SIG-M5 (cell line): Measurements from ENCODE around the gene PRKCSH.
"Not testable (repeated sequence)": the region's sequence is repeated elsewhere in the genome, so short reads cannot be mapped to it uniquely, and the experiment has no call there.

Experiments used
- DNase-seq: peaks from one replicate; lab custom pipeline; 2025; lab: John Stamatoyannopoulos, UW

PRKCSH gene

GRCh38 chr19:11420429-11421370 lies 14.7 kb upstream of the PRKCSH start:
- no peak for DNase-seq

GRCh38 chr19:11421371-11422098 lies 13.9 kb upstream of the PRKCSH start:
- no peak for DNase-seq

- DNase-seq: no peak
These were observed 13.0 kb upstream of the PRKCSH start for GRCh38 chr19:11422163-11423065.

DNA sequence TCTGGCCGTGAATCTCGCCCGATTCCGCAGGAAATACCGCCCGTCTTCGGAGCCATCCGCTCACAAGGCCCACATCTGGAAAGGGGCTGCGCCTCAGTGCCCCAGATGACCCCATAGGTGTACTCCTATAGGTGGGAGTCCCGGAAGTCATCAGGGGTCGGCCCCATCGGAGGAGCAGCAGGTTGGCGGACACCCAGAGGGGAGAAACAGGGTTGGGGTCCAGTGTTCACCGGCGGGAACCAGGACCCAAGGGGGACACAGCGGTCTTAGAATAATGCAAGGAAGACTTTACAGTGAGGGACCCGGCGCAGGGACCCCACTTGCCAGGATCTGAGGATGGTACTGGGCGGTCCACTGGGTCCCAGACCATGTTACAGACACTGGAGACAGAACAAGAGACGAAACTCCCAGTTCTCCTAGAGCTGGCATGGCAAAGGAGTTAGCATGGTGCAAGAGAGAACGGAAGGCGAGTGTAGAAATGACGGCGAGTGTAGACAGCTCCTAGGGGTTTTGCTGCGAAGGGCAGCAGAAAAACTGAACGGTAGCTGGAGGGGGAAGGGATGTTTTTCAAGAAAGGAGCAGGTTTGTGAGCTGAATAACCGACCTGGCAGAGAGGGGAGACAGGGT lies 12.2 kb upstream of the PRKCSH start:
- no peak for DNase-seq

GRCh38 chr19:11423791-11424181 lies 11.6 kb upstream of the PRKCSH start:
- no peak for DNase-seq

- DNase-seq: no peak
These were observed 9.5 kb upstream of the PRKCSH start for GRCh38 chr19:11425719-11426457.

DNA sequence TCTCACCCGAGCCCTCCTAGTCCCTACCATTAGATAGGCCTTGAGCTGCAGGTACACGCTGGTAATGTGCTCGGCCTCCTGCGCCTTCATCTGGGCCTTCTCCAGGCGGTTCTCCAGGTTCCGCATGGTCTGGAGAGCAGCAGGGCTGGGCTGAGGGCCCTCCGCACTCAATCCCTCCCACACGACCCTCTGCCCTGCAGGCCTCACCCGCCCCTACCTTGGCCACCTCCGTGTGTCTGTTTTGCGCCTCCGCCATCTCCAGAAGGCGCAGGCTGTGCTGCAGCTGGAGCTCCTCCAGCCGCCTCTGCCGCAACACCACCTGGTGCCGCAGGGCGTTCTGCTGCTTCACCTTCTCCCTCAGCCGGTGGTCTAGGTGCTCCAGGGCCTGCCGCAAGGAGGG lies 8.8 kb upstream of the PRKCSH start:
- DNase-seq: no peak

GRCh38 chr19:11433526-11433925 lies 1.9 kb upstream of the PRKCSH start:
- not testable (repeated sequence) for DNase-seq

DNA sequence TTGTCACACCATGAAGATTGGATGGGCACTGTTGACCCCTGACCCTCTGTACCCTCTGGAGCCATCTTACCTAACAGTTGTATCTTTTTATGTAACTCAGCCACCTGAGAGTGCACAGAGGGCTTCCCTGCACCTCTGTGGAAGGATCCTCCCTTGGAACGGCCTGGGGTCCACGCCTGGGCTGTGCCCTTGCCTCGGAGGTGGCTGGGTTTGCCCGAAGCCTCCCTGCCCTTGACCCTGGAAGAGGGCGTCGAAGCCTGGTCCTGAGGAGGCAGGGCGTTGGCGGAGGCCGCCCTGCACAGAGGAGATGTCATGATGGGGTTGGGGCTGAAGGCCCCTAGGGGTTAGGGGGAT lies 755 bp upstream of the PRKCSH start:
- no peak for DNase-seq

DNA sequence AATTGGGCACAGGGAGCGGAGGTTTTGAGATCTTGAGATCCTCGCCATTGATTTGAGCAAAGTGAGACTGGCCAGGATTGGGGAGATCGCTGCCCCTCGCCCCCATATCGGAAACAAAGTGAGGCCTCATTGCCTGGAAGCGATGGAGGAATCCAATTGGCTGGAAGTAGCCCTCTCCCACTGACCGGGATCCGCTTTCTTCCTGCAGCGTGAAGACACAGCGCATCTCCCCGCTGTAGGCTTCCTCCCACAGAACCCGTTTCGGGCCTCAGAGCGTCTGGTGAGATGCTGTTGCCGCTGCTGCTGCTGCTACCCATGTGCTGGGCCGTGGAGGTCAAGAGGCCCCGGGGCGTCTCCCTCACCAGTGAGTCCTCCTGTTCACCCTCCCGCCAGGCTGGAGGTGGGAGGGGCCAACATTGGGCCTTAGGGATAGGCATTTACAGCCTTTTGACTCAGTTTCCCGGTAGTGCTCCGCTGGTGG lies 438 bp downstream of the PRKCSH start:
- no peak for DNase-seq

GRCh38 chr19:11437955-11438354 lies 2.5 kb downstream of the PRKCSH start:
- DNase-seq: no peak

DNA sequence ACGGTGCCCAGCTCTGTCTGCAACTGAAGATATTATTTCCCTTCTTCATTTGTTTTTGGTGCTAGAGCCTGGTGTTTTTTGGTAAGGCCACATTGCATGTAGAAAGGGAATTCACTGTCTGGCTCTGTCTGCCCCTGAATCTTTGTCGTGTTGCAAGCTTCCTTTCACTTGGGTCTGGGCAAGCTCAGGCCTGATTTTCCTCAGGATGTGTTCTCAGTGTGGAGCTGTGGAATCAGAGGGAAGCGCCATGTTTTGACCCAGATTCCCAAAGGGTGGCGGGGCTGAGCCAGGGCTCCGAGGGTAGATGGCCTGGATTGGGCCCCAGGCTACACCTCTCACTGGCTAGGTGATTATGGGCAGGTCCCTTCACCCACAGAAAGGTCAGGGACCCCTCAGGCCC lies 8.6 kb downstream of the PRKCSH start:
- no peak for DNase-seq

DNA sequence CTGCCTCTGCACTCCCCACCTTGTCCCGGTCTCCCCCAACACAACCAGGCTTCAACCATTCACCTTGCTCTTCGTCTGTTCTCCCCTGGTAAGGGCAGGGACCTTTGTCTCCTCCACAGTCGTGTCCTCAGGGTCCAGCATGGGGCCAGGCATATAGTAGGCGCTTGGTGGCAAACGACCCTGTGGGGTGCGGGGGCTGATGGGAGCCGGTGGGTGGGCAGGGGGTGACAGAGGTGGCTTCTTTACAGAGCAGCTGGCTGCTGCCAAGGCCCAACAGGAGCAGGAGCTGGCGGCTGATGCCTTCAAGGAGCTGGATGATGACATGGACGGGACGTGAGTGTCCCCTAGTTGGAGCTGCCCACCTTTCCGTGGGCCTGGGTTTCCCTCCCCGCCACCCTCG lies 9.7 kb downstream of the PRKCSH start:
- DNase-seq: no peak

DNA sequence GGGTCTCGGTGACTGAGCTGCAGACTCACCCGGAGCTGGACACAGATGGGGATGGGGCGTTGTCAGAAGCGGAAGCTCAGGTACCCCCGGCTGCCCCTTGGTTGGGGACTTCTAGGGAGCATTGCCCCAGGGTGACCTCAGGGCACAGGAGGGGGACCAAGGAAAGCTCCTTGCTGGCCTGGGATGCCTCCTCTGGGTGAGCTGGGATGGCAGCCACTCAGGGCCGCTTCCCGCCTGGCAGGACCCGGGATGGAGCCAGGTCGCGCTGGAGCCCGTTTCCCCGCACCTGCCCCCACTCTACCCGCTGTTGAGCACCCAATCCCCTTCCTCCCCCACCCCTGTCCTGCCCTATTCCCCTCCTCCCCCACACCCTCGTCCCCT lies 10.8 kb downstream of the PRKCSH start:
- no peak for DNase-seq

GRCh38 chr19:11446652-11447301 lies 11.3 kb downstream of the PRKCSH start:
- no peak for DNase-seq

GRCh38 chr19:11447347-11448262 lies 12.2 kb downstream of the PRKCSH start:
- DNase-seq: no peak

GRCh38 chr19:11448410-11448809 lies 13.0 kb downstream of the PRKCSH start:
- DNase-seq: no peak

DNA sequence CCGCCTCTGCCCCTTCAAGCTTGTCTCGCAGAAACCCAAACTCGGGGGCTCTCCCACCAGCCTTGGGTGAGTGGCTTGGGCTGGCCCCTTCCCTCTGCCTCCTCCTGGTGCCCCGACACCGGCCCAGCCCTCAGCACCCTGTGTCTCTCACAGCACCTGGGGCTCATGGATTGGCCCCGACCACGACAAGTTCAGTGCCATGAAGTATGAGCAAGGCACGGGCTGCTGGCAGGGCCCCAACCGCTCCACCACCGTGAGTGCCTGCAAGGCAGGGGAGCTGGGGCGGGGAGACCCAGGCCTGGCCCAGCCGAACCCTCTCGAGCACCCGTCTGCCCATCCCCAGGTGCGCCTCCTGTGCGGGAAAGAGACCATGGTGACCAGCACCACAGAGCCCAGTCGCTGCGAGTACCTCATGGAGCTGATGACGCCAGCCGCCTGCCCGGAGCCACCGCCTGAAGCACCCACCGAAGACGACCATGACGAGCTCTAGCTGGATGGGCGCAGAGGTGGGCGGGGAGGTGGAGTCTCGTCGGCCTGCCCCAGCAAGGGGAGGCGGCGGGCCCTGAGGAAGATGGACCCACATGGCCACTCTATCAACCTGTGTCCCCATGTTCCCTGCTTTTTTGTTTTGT lies 13.6 kb downstream of the PRKCSH start:
- DNase-seq: no peak
